ELR (cell line): ENCODE data around the gene MAST2.
A peak's percentile ranks its signal among the peaks of the same experiment; 100 is the strongest.
"Not testable (repeated sequence)": the region's sequence is repeated elsewhere in the genome, so short reads cannot be mapped to it uniquely, and the experiment has no call there.

ENCODE experiments used
- DNase-seq: peaks from one replicate; pipeline ENCODE4 v3.0.0-alpha.2; 2015; ENCODE audit warnings: low read depth

Gene MAST2

DNA sequence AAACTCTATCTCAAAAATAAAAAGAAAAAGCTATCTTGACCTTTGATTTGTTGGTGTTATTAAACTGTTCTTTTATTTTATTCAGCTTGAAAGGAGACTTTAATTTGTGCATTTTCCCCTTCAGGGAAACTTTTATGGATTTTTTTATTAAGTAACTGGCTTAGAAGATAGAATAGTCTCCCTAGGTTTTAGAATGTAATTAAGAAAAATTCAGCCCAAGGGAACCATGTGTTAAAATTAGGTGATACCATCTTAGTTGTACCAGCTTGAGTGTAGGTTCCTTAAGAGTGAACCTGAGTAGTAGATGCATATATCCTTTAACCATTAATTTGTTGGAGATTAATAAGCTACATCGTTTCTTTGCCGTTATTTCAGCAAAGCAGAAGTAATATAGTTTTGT, 11.4 kb downstream of the MAST2 start:
- no peak for DNase-seq

GRCh38 chr1:45815667-45816458, 12.5 kb downstream of the MAST2 start:
- peak; percentile 82 for DNase-seq

DNA sequence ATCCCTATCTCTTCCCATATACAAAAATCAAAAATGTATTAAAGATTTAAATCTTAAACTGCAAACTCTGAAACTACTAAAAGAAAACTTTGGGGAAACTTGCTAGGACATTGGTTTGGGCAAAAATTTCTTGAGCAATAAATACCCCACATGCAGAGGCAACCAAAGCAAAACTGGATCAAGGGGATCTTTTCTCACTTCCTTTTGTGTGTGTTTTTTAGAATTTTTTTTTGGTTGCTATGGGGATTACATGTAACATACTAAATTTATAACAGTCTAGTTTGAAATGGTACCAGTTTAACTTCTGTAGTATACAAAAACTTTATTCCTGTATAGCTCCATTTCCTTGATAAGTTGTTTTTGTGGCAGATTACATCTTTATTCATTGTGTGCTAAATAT, 16.8 kb downstream of the MAST2 start:
- no peak for DNase-seq

- no peak for DNase-seq
Observed at GRCh38 chr1:45820788-45821187, 17.4 kb downstream of the MAST2 start.

DNA sequence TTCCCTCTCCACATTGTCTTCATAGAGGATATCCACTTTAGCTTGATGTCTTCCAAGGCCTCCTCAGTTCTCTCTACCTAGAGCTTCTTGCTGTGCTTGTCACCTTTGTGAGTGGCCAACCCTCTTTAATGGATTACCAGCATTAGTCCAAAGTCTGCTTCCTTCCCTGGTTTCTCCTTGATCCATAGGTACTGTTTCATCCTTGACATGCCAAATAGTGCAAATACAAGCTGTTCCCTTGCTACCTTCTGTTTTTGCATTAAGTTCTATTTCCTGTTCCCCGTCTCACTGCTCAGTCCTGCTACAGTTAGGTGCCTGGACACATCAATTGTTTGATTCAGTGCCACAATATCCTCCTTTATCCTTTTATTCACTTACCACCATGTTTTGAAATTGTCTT, 19.2 kb downstream of the MAST2 start:
- no peak for DNase-seq

DNA sequence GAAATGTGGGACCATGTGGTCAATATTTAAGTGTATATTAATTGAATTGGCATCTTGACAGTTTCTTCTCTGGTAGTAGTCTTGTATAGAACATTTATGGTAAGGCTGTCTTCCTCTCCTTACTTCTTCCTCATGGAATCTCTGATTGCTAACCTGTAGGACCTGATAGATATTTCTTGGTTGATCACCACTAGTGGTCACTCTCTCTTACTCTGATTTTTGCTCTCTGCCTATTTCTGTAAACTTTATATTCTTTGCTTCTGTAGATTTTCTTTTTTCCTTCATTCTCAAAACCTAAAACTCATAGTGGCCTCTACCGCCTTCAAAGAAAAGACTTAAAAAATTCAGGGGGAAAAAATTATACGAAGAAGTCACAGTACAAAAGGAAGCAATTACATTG, 21.2 kb downstream of the MAST2 start:
- no peak for DNase-seq

GRCh38 chr1:45827256-45827655, 23.8 kb downstream of the MAST2 start:
- no peak for DNase-seq

DNA sequence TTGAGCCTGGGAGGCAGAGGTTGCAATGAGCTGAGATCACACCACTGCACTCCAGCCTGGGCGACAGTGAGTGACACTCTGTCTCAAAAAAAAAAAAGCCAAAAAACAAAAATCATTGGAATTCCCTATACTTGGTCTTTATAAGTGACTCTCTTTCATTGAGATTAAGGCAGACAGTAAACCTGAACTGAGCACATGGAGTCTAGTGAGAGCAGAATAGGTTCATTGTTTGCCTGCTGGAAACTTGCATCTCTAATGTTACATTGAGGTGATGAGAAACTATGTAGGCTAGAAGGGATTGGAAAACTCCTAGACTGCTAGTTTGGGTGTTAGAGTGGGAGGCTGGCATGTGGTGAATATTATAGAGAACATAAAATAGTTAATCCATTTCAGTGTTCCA, 25.4 kb downstream of the MAST2 start:
- no peak for DNase-seq

DNA sequence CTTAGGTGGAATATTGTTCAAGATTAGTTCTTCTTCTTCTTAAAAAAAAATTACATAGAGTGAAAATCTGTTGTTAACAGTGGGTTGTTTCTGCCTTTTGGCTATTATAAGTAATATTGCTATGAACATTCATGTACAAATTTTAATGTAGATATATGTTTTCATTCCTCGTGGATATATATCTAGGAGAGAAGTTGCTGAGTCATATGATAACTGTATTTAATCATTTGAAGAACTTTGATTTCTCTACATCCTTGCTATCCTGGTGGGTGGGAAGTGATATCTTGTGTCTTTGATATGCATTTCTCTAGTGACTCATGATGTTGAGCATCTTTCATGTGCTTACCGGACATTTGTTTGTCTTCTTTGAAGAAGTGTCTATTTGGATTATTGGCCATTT, 29.9 kb downstream of the MAST2 start:
- no peak for DNase-seq

DNA sequence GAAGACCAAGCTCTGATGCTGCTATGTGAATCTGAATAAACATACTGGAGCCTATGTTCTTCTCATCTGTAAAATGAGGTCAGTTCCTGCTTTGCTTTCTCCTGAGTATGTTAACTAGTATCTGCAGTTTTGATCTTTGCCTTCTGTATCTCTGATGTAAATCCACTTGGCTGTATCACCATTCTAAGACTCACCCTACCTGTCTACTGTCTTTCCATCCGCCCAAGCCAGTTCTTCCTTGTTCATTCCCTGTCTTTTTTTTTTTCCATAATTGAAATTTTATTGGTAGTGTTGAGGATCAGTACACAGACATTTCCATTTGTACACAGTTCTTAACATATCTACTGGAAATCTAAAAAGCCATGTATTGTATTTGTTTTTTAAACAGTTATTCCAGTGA, 31.3 kb downstream of the MAST2 start:
- no peak for DNase-seq

GRCh38 chr1:45836451-45836850, 33.0 kb downstream of the MAST2 start:
- no peak for DNase-seq

DNA sequence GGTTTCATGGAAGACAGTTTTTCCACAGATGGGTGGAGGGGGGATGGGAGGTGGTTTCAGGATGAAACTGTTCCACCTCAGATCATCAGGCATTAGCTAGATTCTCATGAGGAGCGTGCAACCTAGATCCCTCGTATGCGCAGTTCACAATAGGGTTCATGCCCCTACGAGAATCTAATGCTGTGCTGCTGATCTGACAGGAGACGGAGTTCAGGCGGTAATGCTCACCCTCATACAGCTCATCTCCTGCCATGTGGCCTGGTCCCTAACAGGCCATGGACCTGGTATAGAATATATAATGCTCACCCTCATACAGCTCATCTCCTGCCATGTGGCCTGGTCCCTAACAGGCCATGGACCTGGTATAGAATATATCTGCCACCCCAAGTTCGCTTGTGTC, 33.4 kb downstream of the MAST2 start:
- DNase-seq = not testable (repeated sequence)

DNA sequence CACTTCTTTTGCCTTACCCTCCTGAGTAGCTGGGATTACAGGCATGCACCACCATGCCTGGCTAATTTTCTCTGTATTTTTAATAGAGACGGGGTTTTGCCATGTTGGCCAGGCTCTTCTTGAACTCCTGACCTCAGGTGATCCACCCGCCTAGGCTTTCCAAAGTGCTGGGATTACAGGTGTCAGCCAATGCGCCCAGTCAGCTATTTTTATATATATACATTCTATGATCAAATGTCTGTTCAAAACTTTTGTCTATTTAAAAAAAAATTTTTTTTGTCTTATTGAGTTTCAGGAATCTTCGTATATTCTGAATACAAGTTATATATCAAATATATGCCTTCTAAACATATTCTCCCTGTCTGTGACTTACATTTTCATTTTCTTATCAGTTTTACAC, 34.9 kb downstream of the MAST2 start:
- not testable (repeated sequence) for DNase-seq

DNA sequence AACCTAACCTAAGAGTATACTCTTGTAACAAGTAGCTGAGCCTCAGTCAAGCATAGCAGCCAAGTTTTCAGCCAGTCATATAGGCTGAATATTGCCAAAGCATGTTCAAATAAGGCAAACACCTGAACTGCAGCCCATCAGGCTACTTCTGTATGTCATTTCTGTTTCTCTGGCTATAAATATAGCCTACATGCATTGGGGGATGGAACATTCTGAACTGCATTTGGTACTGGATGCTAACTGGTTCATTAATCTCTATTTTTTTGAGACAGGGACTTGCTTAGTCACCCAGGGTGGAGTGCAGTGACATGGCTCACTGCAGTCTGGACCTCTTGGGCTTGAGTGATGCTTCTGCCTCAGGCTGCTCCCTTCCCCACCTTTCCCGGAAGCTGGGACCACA, 37.3 kb downstream of the MAST2 start:
- peak; percentile 66 for DNase-seq

DNA sequence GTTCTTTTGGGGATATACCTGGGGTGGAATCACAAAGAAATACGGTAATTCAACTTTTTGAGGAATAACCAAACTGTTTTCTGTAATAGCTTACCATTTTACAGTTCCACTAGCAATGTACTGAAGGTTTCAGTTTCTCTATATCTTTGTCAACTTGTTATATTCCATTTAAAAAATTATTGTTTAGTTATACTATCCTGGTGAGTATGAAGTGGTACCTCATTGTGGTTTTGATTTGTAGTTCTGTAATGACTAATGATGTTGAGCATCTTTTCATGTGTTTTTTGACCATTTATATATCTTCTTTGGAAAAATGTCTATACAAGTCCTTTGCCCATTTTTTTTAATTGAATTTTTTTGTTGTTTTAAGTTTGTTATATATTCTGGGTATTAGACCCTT, 39.4 kb downstream of the MAST2 start:
- DNase-seq = peak; percentile 39

DNA sequence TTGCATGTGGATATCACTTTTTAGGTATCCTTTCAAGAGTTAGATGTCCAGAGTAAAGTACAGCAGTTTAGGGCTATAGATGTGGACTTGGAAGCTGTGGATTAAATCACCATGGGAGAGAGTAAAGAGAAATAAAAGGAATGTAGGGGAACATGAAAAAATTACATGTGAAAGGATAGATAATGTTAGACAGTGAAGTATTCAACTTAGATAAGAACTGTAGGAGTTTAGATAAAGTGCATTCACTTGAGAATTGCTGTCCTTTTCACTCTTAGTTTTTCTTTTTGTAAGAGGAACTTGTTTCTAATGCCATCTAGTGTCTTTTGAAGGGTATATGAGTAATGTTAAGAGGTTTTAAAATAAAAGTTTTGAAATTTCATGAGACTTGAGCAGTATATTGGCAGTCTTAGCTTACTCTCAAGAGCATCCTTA, 40.1 kb downstream of the MAST2 start:
- peak; percentile 58 for DNase-seq

DNA sequence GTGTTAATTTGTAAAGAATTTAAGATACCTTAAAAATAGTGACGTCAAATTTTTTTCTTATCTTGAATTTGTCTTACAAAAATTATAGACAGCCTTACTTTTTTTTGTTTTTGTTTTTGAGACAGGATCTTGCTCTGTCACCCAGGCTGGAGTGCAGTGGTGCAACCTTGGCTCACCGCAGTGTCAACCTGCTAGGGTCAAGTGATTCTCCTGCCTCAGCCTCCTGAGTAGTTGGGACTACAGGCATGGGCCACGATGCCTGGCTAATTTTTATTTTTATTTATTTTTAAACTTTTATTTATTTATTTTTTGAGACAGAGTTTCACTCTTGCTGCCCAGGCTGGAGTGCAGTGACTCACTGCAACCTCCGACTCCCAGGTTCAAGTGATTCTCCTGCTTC, 40.6 kb downstream of the MAST2 start:
- peak; percentile 19 for DNase-seq

GRCh38 chr1:45846931-45847330, 43.5 kb downstream of the MAST2 start:
- DNase-seq = peak; percentile 70

GRCh38 chr1:45848097-45848496, 44.7 kb downstream of the MAST2 start:
- no peak for DNase-seq

- no peak for DNase-seq
Observed at GRCh38 chr1:45848714-45849113, 45.3 kb downstream of the MAST2 start.

- no peak for DNase-seq
Observed at GRCh38 chr1:45850017-45850416, 46.6 kb downstream of the MAST2 start.

- no peak for DNase-seq
Observed at GRCh38 chr1:45854724-45855123, 51.3 kb downstream of the MAST2 start.

GRCh38 chr1:45857101-45857700, 53.8 kb downstream of the MAST2 start:
- DNase-seq = no peak
